Neural cell (in vitro differentiated cells): ENCODE results near the gene RAP1A. TPM values are rescaled to one million over a fixed set of nuclear protein-coding genes. Genes with fewer than 3 reads are reported as not detected.

Source experiments
- H2AFZ ChIP-seq: fragments of 200-600, 300-800 bp; sonication (generic), shearing (Covaris generic); 2 replicates; pipeline ENCODE4 v1.6.0; 2014; ENCODE audit warnings: low read depth, mild to moderate bottlenecking, antibody characterized with exemption, low read length, moderate library complexity
- H3F3A ChIP-seq: fragments of 200-600 bp; shearing (Covaris generic); 2 replicates; pipeline ENCODE4 v1.6.1; 2016; ENCODE audit warnings: mild to moderate bottlenecking, moderate library complexity, mixed read lengths, antibody characterized with exemption, low read length; ENCODE audit not compliant: insufficient read depth, poor library complexity, severe bottlenecking
- H3K27ac ChIP-seq: fragments of 200-600, 300-800 bp; sonication (generic), shearing (Covaris generic); 2 replicates; pipeline ENCODE4 v1.5.1; 2014; ENCODE audit warnings: mild to moderate bottlenecking, low read length, moderate library complexity
- H3K27me3 ChIP-seq: fragments of 300-800, 200-600 bp; sonication (generic), shearing (Covaris generic); 2 replicates; pipeline ENCODE4 v1.6.0; 2014; ENCODE audit warnings: mild to moderate bottlenecking, low read depth, low read length, moderate library complexity; ENCODE audit not compliant: insufficient read depth
- H3K36me3 ChIP-seq: fragments of 300-800, 200-600 bp; sonication (generic), shearing (Covaris generic); 2 replicates; pipeline ENCODE4 v1.5.1; 2014; ENCODE audit warnings: mild to moderate bottlenecking, antibody characterized with exemption, low read length, moderate library complexity; ENCODE audit not compliant: insufficient read depth
- H3K4me2 ChIP-seq: fragments of 300-800, 200-600 bp; sonication (generic), shearing (Covaris generic); 2 replicates; pipeline ENCODE4 v1.6.0; 2014; ENCODE audit warnings: mild to moderate bottlenecking, low read length
- H3K4me3 ChIP-seq: fragments of 300-800, 200-600 bp; sonication (generic), shearing (Covaris generic); 2 replicates; pipeline ENCODE4 v1.5.1; 2014; ENCODE audit warnings: mild to moderate bottlenecking, low read length, moderate library complexity
- H3K79me2 ChIP-seq: fragments of 200-600 bp; shearing (Covaris generic); replicated peaks from 2 replicates; pipeline ENCODE4 v1.6.0; 2014; ENCODE audit warnings: mild to moderate bottlenecking, low read length, moderate library complexity; ENCODE audit not compliant: insufficient read depth
- H3K9ac ChIP-seq: fragments of 300-800, 200-600 bp; sonication (generic), shearing (Covaris generic); 2 replicates; pipeline ENCODE4 v1.6.1; 2016; ENCODE audit warnings: mild to moderate bottlenecking, low read length, mixed read lengths
- H3K9me2 ChIP-seq: fragments of 200-600 bp; shearing (Covaris generic); 2 replicates; pipeline ENCODE4 v1.6.1; 2016; ENCODE audit warnings: mild to moderate bottlenecking, low read length, mixed read lengths; ENCODE audit not compliant: insufficient read depth
- H3K9me3 ChIP-seq: fragments of 200-600, 300-800 bp; sonication (generic), shearing (Covaris generic); 2 replicates; pipeline ENCODE4 v1.6.1; 2016; ENCODE audit warnings: mild to moderate bottlenecking, mixed run types, low read length, moderate library complexity, mixed read lengths
- H4K20me1 ChIP-seq: fragments of 200-600 bp; shearing (Covaris generic); 2 replicates; pipeline ENCODE4 v1.6.1; 2016; ENCODE audit warnings: mild to moderate bottlenecking, mixed run types; ENCODE audit not compliant: insufficient read depth
- EP300 ChIP-seq: fragments of 450-650 bp; conservative IDR thresholded peaks from 2 replicates; pipeline ENCODE4 v1.6.1; 2014; ENCODE audit warnings: antibody characterized with exemption, mild to moderate bottlenecking, moderate library complexity; ENCODE audit not compliant: poor library complexity, severe bottlenecking
- EZH2 ChIP-seq: fragments of 200-600, 300-800 bp; shearing (Covaris generic), sonication (generic); IDR thresholded peaks from 2 replicates; pipeline ENCODE4 v1.6.1; 2014; ENCODE audit warnings: antibody characterized with exemption, low read length, borderline replicate concordance, mild to moderate bottlenecking; ENCODE audit not compliant: insufficient read depth, poor library complexity, severe bottlenecking
- MXI1 ChIP-seq: fragments of 450-650 bp; conservative IDR thresholded peaks from 2 replicates; pipeline ENCODE4 v1.6.1; 2014; ENCODE audit warnings: antibody characterized with exemption, mild to moderate bottlenecking; ENCODE audit not compliant: poor library complexity, severe bottlenecking
- POLR2AphosphoS5 ChIP-seq: IDR thresholded peaks from 2 replicates; pipeline ENCODE4 v1.6.1; 2012
- RAD21 ChIP-seq: fragments of 450-650 bp; conservative IDR thresholded peaks from 2 replicates; pipeline ENCODE4 v1.6.1; 2014; ENCODE audit warnings: antibody characterized with exemption, mild to moderate bottlenecking, moderate library complexity
- SMC3 ChIP-seq: fragments of 450-650 bp; conservative IDR thresholded peaks from 2 replicates; pipeline ENCODE4 v1.6.1; 2014; ENCODE audit warnings: antibody characterized with exemption, mild to moderate bottlenecking, moderate library complexity; ENCODE audit not compliant: poor library complexity
- TAF1 ChIP-seq: IDR thresholded peaks from 2 replicates; pipeline ENCODE4 v1.6.1; 2012; ENCODE audit warnings: low read depth
- polyA plus RNA-seq: library from polyadenylated mRNA; depleted of rRNA; stranded (reverse); fragments of >200 nt; gene quantifications from 2 replicates; pipeline ENCODE4 v1.2.3, GENCODE V29; 2014
- TF ChIP-seq, protein P1 (sequence below): IDR thresholded peaks from 2 replicates; pipeline ENCODE4 v1.6.1; 2012; ENCODE audit warnings: borderline replicate concordance
- TF ChIP-seq, protein P2 (sequence below): fragments of 450-650 bp; IDR thresholded peaks from 2 replicates; pipeline ENCODE4 v1.5.1; 2014; ENCODE audit warnings: antibody characterized with exemption, mild to moderate bottlenecking, moderate library complexity; ENCODE audit not compliant: poor library complexity, severe bottlenecking

The RAP1A gene
- polyA plus RNA-seq, 1 donor from 2014 or later = 28.7 TPM

DNA sequence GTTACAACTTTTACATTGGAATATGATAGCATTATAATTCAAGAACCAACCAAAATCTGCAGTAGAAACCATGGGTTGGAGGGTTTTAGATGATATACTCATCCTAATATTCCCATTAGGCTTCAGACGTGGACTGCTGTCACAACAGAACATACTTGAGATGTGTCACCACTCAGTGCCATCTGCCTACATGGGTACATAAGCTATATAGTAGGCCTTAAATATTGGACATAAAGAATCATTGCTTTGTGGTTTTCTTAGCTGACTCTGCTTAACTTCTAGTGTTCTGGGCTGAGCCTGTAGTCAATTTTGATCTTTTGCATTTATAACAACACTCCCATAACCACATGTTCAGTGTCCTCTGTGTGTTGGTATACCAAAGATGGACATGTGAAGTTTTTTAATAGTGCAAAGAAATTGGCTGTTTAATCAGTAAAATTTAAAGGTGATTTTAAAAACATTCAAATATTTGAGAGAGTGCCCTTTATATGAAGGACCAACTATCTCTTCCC, 14.2 kb downstream of the RAP1A start:
- H3K36me3 ChIP-seq = no peaks in the 10 kb centered on the region
- H3K27ac ChIP-seq = no peak overlapping the region
- TF ChIP-seq, protein P1, sequence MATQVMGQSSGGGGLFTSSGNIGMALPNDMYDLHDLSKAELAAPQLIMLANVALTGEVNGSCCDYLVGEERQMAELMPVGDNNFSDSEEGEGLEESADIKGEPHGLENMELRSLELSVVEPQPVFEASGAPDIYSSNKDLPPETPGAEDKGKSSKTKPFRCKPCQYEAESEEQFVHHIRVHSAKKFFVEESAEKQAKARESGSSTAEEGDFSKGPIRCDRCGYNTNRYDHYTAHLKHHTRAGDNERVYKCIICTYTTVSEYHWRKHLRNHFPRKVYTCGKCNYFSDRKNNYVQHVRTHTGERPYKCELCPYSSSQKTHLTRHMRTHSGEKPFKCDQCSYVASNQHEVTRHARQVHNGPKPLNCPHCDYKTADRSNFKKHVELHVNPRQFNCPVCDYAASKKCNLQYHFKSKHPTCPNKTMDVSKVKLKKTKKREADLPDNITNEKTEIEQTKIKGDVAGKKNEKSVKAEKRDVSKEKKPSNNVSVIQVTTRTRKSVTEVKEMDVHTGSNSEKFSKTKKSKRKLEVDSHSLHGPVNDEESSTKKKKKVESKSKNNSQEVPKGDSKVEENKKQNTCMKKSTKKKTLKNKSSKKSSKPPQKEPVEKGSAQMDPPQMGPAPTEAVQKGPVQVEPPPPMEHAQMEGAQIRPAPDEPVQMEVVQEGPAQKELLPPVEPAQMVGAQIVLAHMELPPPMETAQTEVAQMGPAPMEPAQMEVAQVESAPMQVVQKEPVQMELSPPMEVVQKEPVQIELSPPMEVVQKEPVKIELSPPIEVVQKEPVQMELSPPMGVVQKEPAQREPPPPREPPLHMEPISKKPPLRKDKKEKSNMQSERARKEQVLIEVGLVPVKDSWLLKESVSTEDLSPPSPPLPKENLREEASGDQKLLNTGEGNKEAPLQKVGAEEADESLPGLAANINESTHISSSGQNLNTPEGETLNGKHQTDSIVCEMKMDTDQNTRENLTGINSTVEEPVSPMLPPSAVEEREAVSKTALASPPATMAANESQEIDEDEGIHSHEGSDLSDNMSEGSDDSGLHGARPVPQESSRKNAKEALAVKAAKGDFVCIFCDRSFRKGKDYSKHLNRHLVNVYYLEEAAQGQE = no peak
- TF ChIP-seq EZH2 (no peak), POLR2AphosphoS5 (no peak), RAD21 (no peak), TAF1 (no peak), MXI1 (no peak), SMC3 (no peak), EP300 (no peak)
- TF ChIP-seq, protein P2, sequence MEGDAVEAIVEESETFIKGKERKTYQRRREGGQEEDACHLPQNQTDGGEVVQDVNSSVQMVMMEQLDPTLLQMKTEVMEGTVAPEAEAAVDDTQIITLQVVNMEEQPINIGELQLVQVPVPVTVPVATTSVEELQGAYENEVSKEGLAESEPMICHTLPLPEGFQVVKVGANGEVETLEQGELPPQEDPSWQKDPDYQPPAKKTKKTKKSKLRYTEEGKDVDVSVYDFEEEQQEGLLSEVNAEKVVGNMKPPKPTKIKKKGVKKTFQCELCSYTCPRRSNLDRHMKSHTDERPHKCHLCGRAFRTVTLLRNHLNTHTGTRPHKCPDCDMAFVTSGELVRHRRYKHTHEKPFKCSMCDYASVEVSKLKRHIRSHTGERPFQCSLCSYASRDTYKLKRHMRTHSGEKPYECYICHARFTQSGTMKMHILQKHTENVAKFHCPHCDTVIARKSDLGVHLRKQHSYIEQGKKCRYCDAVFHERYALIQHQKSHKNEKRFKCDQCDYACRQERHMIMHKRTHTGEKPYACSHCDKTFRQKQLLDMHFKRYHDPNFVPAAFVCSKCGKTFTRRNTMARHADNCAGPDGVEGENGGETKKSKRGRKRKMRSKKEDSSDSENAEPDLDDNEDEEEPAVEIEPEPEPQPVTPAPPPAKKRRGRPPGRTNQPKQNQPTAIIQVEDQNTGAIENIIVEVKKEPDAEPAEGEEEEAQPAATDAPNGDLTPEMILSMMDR = no peak
- no peak overlapping the region for H3K9ac ChIP-seq
- H3F3A ChIP-seq = no peaks in the 10 kb centered on the region
- no peaks in the 10 kb centered on the region for H3K27me3 ChIP-seq
- no peaks in the 10 kb centered on the region for H3K9me3 ChIP-seq
- no peak overlapping the region for H3K4me3 ChIP-seq
- peaks cover 35% of the 10 kb centered on the region for H3K79me2 ChIP-seq
- H3K9me2 ChIP-seq = no peaks in the 10 kb centered on the region
- no peak overlapping the region for H2AFZ ChIP-seq
- no peak overlapping the region for H3K4me2 ChIP-seq
- no peaks in the 10 kb centered on the region for H4K20me1 ChIP-seq

DNA sequence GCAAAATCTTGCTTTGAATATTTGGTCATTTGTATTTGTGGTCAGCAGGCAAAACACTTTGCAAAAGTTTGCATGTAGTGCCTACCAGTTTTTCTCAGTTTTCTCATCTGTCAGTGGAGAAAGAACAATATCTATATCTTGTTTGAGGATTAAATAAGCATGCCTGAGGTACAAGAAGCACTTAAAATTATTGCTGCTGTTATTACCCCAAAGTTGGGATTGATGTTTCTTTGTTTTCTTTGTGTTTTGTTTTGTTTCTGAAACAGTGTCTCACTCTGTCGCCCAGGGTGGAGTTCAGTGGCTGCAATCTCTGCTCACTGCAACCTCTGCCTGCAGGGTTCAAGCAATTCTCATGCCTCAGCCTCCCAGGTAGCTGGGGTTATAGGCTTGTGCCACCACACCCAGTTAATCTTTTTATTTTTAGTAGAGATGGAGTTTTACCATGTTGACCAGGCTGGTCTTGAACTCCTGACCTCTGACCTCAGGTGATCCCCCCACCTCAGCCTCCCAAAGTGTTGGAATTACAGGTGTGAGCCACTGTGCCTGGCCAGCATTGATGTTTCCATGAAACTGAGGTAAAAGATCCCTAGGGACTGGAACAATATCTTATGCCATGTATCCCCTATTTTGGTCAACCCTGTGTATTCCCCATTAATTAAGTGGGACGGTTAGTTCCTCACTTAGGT, 15.9 kb downstream of the RAP1A start:
- no peak overlapping the region for H2AFZ ChIP-seq
- no peaks in the 10 kb centered on the region for H4K20me1 ChIP-seq
- H3K9me3 ChIP-seq = no peaks in the 10 kb centered on the region
- no peak overlapping the region for H3K9ac ChIP-seq
- no peaks in the 10 kb centered on the region for H3F3A ChIP-seq
- H3K27me3 ChIP-seq = no peaks in the 10 kb centered on the region
- H3K79me2 ChIP-seq = peaks cover 36% of the 10 kb centered on the region
- H3K27ac ChIP-seq = no peak overlapping the region
- H3K4me3 ChIP-seq = no peak overlapping the region
- no peak overlapping the region for H3K4me2 ChIP-seq
- no peak for TF ChIP-seq EP300
- TF ChIP-seq, protein P1 = no peak
- TF ChIP-seq RAD21 = no peak
- H3K36me3 ChIP-seq = no peaks in the 10 kb centered on the region
- no peaks in the 10 kb centered on the region for H3K9me2 ChIP-seq
